Measurements from ENCODE around the gene NAA35. TPM values are rescaled to one million over a fixed set of nuclear protein-coding genes. Genes with fewer than 3 reads are reported as not detected.

The NAA35 gene
- total RNA-seq, 1 experiment from 2014 or later: 22.2 TPM

GRCh38 chr9:86005253-86005775 is 64.4 kb downstream of the NAA35 start:
- no peak for TF ChIP-seq CTCF (IDR thresholded peaks at IDR 0.05; ENCODE audit: unreplicated experiment)
- no peak for DNase-seq
- intact Hi-C loops (cut with micrococcal nuclease; ENCODE audit: unreplicated experiment): no loop called here
- Mint-ChIP-seq H3K27me3 (ENCODE audit: unreplicated experiment) (no peaks in the 10 kb centered on the region), H3K4me3 (ENCODE audit: low read depth, unreplicated experiment) (no peak overlapping the region), H3K9me3 (ENCODE audit: low read depth, unreplicated experiment) (peaks cover 2% of the 10 kb centered on the region), H3K4me1 (ENCODE audit: low read depth, unreplicated experiment) (no peaks in the 10 kb centered on the region), H3K27ac (ENCODE audit: unreplicated experiment) (no peak overlapping the region), H3K36me3 (ENCODE audit: insufficient read depth, unreplicated experiment) (peaks cover 24% of the 10 kb centered on the region)
- no TSS peak for BruUV-seq (replicated peaks)
- CTCF ChIA-PET: no interaction called here

DNA sequence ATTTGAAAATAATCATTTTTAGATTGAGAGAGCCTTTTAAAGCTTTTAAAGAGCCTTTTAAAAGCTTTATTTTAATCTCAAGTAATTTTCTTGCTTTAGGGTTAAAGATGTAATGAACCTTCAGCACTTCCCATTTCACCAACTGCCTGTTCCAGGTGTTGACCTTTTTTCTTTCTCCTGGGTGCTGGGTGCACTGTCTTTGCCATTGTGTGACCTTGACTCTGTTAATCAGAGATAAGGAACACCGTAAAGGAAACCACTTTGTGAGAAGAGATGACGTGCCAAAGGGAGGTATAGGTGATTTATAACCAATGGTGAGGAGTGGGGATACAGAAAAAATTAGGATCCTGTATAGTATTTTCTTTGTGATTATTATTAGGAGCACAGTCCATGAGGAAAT is 68.2 kb downstream of the NAA35 start:
- DNase-seq: no peak
- Mint-ChIP-seq H3K4me3 (ENCODE audit: low read depth, unreplicated experiment) (no peak overlapping the region), H3K9me3 (ENCODE audit: low read depth, unreplicated experiment) (peaks cover 2% of the 10 kb centered on the region), H3K27ac (ENCODE audit: unreplicated experiment) (no peak overlapping the region), H3K36me3 (ENCODE audit: insufficient read depth, unreplicated experiment) (peaks cover 18% of the 10 kb centered on the region), H3K27me3 (ENCODE audit: unreplicated experiment) (no peaks in the 10 kb centered on the region), H3K4me1 (ENCODE audit: low read depth, unreplicated experiment) (no peaks in the 10 kb centered on the region)
- no peak for TF ChIP-seq CTCF (IDR thresholded peaks at IDR 0.05; ENCODE audit: unreplicated experiment)
- CTCF ChIA-PET: no interaction called here
- intact Hi-C loops (cut with micrococcal nuclease; ENCODE audit: unreplicated experiment): no loop called here
- no TSS peak for BruUV-seq (replicated peaks)

GRCh38 chr9:86020731-86021130 is 79.8 kb downstream of the NAA35 start:
- no peak overlapping the region for H3K27ac Mint-ChIP-seq (ENCODE audit: unreplicated experiment)
- H3K4me1 Mint-ChIP-seq (ENCODE audit: low read depth, unreplicated experiment): no peaks in the 10 kb centered on the region
- CTCF ChIA-PET: no interaction called here
- no peaks in the 10 kb centered on the region for H3K9me3 Mint-ChIP-seq (ENCODE audit: low read depth, unreplicated experiment)
- H3K27me3 Mint-ChIP-seq (ENCODE audit: unreplicated experiment): no peaks in the 10 kb centered on the region
- TF ChIP-seq CTCF (IDR thresholded peaks at IDR 0.05; ENCODE audit: unreplicated experiment): no peak
- H3K4me3 Mint-ChIP-seq (ENCODE audit: low read depth, unreplicated experiment): no peak overlapping the region
- no TSS peak for BruUV-seq (replicated peaks)
- intact Hi-C loops (cut with micrococcal nuclease; ENCODE audit: unreplicated experiment): no loop called here
- H3K36me3 Mint-ChIP-seq (ENCODE audit: insufficient read depth, unreplicated experiment): peaks cover 35% of the 10 kb centered on the region
- DNase-seq: no peak

DNA sequence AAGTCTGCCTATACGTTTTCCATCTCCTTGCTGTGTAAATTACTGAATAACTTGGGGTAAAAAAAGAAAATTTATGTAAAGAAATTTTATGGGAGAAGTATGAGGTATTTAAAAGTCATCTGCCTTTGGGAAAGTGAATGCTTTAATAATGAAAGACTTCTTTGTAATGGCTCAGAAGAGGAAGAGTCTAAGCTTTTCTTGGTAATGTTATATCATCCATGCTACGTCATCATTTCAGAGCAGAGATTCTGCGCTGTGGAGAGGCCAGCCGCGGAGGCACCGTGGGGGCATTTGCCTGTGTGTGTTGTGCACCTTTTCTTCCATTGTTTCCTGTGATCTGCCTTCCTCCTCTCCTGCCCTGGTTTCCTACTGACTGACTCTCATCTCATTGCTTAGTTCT is 80.2 kb downstream of the NAA35 start:
- H3K36me3 Mint-ChIP-seq (ENCODE audit: insufficient read depth, unreplicated experiment): peaks cover 38% of the 10 kb centered on the region
- no peak for TF ChIP-seq CTCF (IDR thresholded peaks at IDR 0.05; ENCODE audit: unreplicated experiment)
- BruUV-seq (replicated peaks): no TSS peak
- H3K4me1 Mint-ChIP-seq (ENCODE audit: low read depth, unreplicated experiment): no peaks in the 10 kb centered on the region
- no peak overlapping the region for H3K27ac Mint-ChIP-seq (ENCODE audit: unreplicated experiment)
- H3K9me3 Mint-ChIP-seq (ENCODE audit: low read depth, unreplicated experiment): no peaks in the 10 kb centered on the region
- H3K4me3 Mint-ChIP-seq (ENCODE audit: low read depth, unreplicated experiment): no peak overlapping the region
- no peaks in the 10 kb centered on the region for H3K27me3 Mint-ChIP-seq (ENCODE audit: unreplicated experiment)
- no peak for DNase-seq
- CTCF ChIA-PET: no interaction called here
- intact Hi-C loops (cut with micrococcal nuclease; ENCODE audit: unreplicated experiment): no loop called here

Data from Calu3 (cell line).